ENCODE data around the gene UBR1. TPM values are rescaled to one million over a fixed set of nuclear protein-coding genes. Genes with fewer than 3 reads are reported as not detected.

Gene UBR1
- total RNA-seq, result 10 to 100 TPM; 19.2 to 46.2 (median 28.1) TPM
- polyA plus RNA-seq, result 1 to 10 TPM; 3.8 to 4.8 TPM
- long read RNA-seq, donor 1, partial matches to known transcripts, result 12 of 13 reads
- long read RNA-seq, donor 1, other reads (novel, unspliced or antisense), result 1 of 13 reads
- long read RNA-seq, donor 2, partial matches to known transcripts, result 13 of 20 reads
- long read RNA-seq, donor 2, other reads (novel, unspliced or antisense), result 6 of 20 reads
- long read RNA-seq, donor 3, partial matches to known transcripts, result 21 of 27 reads
- long read RNA-seq, donor 3, other reads (novel, unspliced or antisense), result 6 of 27 reads

DNA sequence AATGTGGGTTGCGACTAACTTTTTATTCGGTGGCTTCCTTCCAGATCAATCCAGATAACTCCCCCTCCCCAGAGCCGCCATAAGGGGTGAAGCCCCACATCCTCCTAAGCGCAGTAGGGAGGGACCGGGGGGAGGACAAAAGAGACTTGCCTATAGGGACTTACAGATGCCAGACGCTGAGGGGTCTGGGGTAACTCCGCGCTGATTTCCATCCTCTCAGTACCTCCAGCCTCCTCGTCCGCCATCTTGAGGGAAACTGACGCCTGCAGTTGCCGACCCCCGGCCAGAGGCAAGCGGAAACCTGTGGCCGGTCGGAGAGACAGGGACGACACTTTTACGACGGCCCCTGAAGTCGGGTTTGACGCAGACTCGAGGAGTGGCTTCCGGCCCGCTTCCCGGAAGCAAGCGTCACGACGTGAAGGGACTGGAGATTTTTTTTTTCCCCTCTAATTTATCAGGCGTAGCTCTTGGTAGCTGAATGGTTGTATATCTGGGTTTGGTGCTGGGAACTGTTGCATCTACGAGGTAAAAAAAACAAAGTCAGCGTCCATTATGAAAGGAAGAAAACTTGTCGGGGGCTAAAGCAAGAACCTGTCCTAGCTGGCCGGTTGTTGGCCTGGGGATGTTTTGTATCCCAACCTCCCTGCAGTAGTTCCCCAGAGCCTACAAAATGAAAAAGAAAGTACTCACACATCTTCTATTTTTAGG is at the start of gene UBR1:
TSS of gene UBR1 (minus strand) at position 261 of the 708 bp plus-strand sequence. CDS start at position 245, 16 bp downstream.
- H3K4me3 ChIP-seq, result peak within 1 kb of the TSS; percentile 60 to 92 (median 78)
- H3K9me3 ChIP-seq, result no peaks in the 10 kb centered on the region
- intact Hi-C loops (cut with DNase I), result loop anchor here in 2 of 10 donors (1.0 to 10.0 kb wide), 3 partner anchors 17 to 226 kb away; partner anchors contain the start of genes CCNDBP1 (in 1 of the 2) and LCMT2 (in 1 of the 2)
- H3K27me3 ChIP-seq, result no peaks in the 10 kb centered on the region
- H3K36me3 ChIP-seq, result peaks cover 0 to 21% (median 0%) of the 10 kb centered on the region in 9 donors
- peak; percentile 95 to 99 (median 98) for ATAC-seq
- H3K27ac ChIP-seq, result peak within 1 kb of the TSS; percentile 52 to 98 (median 94)
- TF ChIP-seq, protein P1, sequence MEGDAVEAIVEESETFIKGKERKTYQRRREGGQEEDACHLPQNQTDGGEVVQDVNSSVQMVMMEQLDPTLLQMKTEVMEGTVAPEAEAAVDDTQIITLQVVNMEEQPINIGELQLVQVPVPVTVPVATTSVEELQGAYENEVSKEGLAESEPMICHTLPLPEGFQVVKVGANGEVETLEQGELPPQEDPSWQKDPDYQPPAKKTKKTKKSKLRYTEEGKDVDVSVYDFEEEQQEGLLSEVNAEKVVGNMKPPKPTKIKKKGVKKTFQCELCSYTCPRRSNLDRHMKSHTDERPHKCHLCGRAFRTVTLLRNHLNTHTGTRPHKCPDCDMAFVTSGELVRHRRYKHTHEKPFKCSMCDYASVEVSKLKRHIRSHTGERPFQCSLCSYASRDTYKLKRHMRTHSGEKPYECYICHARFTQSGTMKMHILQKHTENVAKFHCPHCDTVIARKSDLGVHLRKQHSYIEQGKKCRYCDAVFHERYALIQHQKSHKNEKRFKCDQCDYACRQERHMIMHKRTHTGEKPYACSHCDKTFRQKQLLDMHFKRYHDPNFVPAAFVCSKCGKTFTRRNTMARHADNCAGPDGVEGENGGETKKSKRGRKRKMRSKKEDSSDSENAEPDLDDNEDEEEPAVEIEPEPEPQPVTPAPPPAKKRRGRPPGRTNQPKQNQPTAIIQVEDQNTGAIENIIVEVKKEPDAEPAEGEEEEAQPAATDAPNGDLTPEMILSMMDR (IDR thresholded peaks at IDR 0.05), result no peak
- H3K4me1 ChIP-seq, result peaks cover 3 to 44% (median 32%) of the 10 kb centered on the region in 9 donors
- DNase-seq, result peak; percentile 89 to 95
- 0 to 1% methylated on average over 33 of the region's 33 CpGs for WGBS, 2 donors

DNA sequence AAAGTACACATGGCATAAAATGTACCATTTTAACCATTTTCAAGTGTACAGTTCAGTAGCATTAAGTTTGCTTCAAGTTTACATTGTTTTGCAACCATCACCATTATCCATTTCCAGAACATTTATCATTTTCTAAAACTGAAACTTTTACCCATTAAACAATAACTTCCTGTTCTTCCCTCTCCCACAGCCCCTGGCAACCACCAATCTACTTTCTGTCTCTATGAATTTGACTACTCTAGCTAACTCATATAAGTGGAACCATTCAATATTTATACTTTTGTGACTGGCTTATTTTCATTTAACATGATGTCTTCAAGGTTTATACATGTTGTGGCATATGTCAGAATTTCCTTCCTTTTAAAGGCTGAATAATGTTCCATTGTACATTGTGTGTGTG is 47.4 kb upstream of the UBR1 start:
- no peak for DNase-seq
- Histone ChIP-seq H3K4me3 (no peak overlapping the region), H3K4me1 (peaks cover 0 to 7% (median 0%) of the 10 kb centered on the region in 9 donors), H3K9me3 (no peaks in the 10 kb centered on the region), H3K27ac (no peak overlapping the region), H3K27me3 (no peaks in the 10 kb centered on the region), H3K36me3 (peaks cover 0 to 100% (median 51%) of the 10 kb centered on the region in 9 donors)
- ATAC-seq, result no peak
- TF ChIP-seq, protein P1 (IDR thresholded peaks at IDR 0.05), result no peak
- intact Hi-C loops (cut with DNase I), result loop anchor here in 1 of 10 donors (10.0 kb wide), 1 partner anchor 98 kb away; no protein-coding TSS in a partner anchor

DNA sequence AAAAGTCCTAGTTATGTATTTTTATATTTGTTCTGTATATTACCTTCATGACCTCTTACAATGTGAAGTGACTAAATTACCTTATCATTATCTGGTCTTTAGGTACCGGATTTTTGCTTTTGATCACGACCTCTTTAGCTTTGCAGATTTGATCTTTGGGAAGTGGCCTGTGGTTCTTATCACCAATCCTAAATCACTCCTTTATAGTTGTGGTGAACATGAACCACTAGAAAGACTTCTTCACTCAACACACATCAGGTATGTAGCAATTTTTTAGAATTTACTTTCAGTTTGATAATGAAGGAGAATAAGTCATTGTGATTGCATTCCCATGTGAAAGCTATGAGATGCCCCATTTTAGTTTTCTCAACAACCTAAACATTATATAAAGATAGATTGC is 45.9 kb upstream of the UBR1 start:
- no peaks in the 10 kb centered on the region for H3K27me3 ChIP-seq
- DNase-seq, result no peak
- no peak overlapping the region for H3K27ac ChIP-seq
- H3K4me3 ChIP-seq, result no peak overlapping the region
- TF ChIP-seq, protein P1 (IDR thresholded peaks at IDR 0.05), result no peak
- peaks cover 0 to 100% (median 56%) of the 10 kb centered on the region in 9 donors for H3K36me3 ChIP-seq
- no peak for ATAC-seq
- no peaks in the 10 kb centered on the region for H3K9me3 ChIP-seq
- H3K4me1 ChIP-seq, result peaks cover 0 to 7% (median 0%) of the 10 kb centered on the region in 9 donors
- intact Hi-C loops (cut with DNase I), result loop anchor here in 1 of 10 donors (10.0 kb wide), 1 partner anchor 97 kb away; no protein-coding TSS in a partner anchor
- 90 to 91% methylated on average over 2 of the region's 2 CpGs for WGBS, 2 donors

DNA sequence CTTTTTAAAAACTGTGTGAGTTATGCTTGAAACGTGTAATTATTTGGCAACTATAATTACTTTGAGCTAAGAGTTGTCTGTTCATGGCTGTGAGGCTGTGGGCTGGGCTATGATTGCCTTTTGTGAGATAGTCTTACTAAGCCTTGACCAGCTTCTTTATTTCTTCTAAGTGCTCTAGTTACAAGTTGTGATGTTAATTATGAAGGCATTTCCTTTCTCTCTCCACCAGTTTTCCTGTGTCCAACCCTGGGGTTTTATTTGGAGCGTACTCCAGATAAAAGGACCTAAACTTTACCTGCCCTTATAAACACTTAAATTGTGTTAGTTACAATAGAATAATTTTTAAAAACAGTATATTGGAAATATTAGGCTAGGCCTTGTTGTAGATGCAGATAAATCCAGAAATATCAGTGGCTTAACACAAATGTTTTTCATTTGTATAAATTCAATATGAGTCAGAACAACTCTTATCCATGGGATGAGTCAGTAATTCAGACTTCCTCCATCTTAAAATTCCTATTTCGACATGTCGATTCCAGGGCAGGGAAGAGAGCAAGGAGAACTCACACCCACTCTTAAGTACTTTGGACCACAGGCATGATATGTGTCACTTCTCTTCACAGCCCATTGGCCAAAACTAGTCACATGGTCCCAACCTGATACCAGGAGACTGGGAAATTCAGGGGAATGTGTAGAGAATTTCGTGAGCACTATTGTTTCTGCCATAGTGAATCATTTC is 44.5 kb upstream of the UBR1 start:
- Histone ChIP-seq H3K27me3 (no peaks in the 10 kb centered on the region), H3K4me3 (no peak overlapping the region), H3K4me1 (peaks cover 0 to 7% (median 0%) of the 10 kb centered on the region in 9 donors), H3K36me3 (peaks cover 0 to 100% (median 57%) of the 10 kb centered on the region in 9 donors), H3K9me3 (no peaks in the 10 kb centered on the region), H3K27ac (peak overlapping the region in 1 of 10 donors; percentile 45)
- ATAC-seq, result no peak
- 87 to 90% methylated on average over 5 of the region's 5 CpGs for WGBS, 2 donors
- intact Hi-C loops (cut with DNase I), result loop anchor here in 1 of 10 donors (10.0 kb wide), 1 partner anchor 96 kb away; no protein-coding TSS in a partner anchor
- TF ChIP-seq, protein P1 (IDR thresholded peaks at IDR 0.05), result no peak
- no peak for DNase-seq
